ENCODE results near the gene ZNF367.

The ZNF367 gene

DNA sequence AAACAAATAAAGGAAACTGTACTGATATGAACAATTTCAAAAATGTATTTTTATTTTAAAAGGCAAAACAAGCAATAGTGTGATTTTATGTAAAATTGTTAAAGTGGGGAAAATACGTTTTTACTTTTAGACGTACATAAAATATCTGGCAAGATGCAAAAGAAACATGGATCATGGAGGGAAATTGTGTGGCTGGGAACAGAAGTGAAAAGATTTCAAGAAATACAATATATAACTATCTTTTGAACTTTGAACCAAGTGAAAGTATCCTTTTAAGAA lies 1.5 kb upstream of the ZNF367 start:
- Histone ChIP-seq H3K36me3 (ENCODE audit: control insufficient read depth, insufficient read depth, low read length) (no peaks in the 10 kb centered on the region), H3K9me3 (ENCODE audit: control insufficient read depth, low read length) (no peaks in the 10 kb centered on the region), H3K4me3 (ENCODE audit: insufficient read depth, low read depth, low read length, poor library complexity, severe bottlenecking) (no peak overlapping the region), H3K27ac (ENCODE audit: insufficient read depth, low read length, poor library complexity, severe bottlenecking) (peak overlapping the region; percentile 82), H3K27me3 (replicated peaks; ENCODE audit: control insufficient read depth, insufficient read depth, low read length, poor library complexity, severe bottlenecking) (no peaks in the 10 kb centered on the region), H3K4me1 (ENCODE audit: control insufficient read depth, insufficient read depth, low read length, poor library complexity, severe bottlenecking) (peaks cover 10% of the 10 kb centered on the region)
- no peak for DNase-seq

DNA sequence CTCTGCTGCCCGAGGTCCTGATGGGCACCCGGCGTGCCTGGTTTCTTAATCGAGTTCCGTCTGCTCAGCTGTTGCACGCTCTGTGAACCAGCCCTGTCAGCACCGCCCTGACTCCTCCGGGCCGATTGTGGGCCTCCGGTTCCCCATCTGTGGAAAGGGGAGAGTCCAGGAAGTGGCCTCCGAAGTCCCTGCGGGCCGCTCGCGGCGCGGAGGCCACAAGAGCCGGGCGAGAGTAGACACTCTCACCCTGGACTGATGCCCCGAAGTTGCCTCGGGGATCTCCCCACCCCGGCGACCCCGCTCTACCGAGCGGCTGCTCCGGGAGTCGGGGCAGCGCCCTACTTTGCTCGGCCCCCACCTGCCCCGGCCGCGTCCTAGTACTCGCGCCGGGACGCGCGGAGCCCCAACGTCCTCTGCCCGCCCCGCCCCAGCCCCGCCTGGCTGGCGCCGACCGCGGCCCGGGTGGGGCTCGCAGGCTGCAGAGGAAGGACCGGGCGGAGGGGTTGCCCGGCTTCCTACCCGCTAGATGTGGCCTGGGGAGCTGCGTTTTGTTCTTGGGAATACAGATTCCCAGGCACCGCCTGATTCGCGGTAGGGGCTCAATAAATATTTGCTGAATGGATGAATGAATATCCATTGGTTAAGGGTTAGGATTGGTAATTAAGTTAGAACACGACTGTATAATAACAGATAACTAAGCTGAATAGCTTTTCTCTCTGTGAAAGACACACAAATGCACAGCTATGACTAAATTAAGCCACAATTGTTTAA lies 935 bp upstream of the ZNF367 start:
- H3K4me3 ChIP-seq (ENCODE audit: insufficient read depth, low read depth, low read length, poor library complexity, severe bottlenecking) = peak overlapping the region; percentile 95
- H3K36me3 ChIP-seq (ENCODE audit: control insufficient read depth, insufficient read depth, low read length) = no peaks in the 10 kb centered on the region
- no peaks in the 10 kb centered on the region for H3K9me3 ChIP-seq (ENCODE audit: control insufficient read depth, low read length)
- peaks cover 14% of the 10 kb centered on the region for H3K4me1 ChIP-seq (ENCODE audit: control insufficient read depth, insufficient read depth, low read length, poor library complexity, severe bottlenecking)
- DNase-seq = peak; percentile 36 to 46 (median 41)
- peak overlapping the region; percentile 82 for H3K27ac ChIP-seq (ENCODE audit: insufficient read depth, low read length, poor library complexity, severe bottlenecking)
- no peaks in the 10 kb centered on the region for H3K27me3 ChIP-seq (replicated peaks; ENCODE audit: control insufficient read depth, insufficient read depth, low read length, poor library complexity, severe bottlenecking)

DNA sequence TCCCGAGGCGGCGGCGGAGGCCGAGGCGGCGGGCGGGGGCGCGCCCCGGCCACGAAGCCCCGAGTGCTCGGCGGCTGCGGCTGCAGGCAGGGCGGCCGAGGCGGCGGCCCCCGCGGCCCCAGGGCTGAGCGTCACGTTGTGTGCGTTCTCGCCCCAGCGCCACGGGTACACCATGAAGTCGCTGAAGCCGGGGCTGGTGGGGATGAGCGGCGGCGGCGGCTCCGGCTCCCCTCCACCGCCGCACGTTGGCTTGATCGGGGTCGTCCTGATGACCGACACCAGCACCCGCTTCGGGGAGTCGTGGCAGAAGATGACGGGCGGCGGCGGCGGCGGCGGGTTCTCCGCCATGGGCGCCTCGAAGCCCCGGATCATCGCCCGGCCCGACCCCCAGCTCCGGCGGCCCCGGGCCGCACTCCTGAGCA lies 498 bp downstream of the ZNF367 start:
- Histone ChIP-seq H3K36me3 (ENCODE audit: control insufficient read depth, insufficient read depth, low read length) (no peaks in the 10 kb centered on the region), H3K9me3 (ENCODE audit: control insufficient read depth, low read length) (no peaks in the 10 kb centered on the region), H3K4me3 (ENCODE audit: insufficient read depth, low read depth, low read length, poor library complexity, severe bottlenecking) (peak overlapping the region; percentile 95), H3K27me3 (replicated peaks; ENCODE audit: control insufficient read depth, insufficient read depth, low read length, poor library complexity, severe bottlenecking) (no peaks in the 10 kb centered on the region), H3K27ac (ENCODE audit: insufficient read depth, low read length, poor library complexity, severe bottlenecking) (peak overlapping the region; percentile 82), H3K4me1 (ENCODE audit: control insufficient read depth, insufficient read depth, low read length, poor library complexity, severe bottlenecking) (peaks cover 23% of the 10 kb centered on the region)
- no peak for DNase-seq

DNA sequence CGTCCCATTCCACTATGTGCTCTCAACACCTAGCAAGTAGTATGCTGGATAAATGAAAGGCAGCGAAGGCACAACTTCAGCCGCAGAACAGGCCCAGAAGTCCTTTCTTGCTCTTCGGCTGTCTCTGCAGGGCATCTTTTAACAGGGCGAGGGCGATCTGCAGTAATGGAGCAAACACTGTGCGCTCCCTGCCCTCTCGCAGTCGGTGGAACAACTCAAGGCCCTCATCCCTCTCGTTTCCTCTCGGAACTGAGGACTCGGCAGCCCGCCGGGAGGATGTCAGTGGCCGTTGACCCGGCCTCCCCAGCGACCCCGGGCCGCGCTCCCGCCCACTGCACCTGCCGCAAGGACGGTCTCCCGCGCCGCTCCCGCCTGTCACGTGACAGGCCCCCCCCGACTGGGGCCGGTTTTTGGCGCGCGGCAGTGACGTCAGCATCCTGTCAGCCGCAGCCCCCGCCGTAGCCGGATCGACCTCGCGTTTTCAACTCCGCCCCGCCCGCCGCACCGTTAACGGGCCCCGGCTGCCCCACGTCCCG lies 1.1 kb downstream of the ZNF367 start:
- H3K27me3 ChIP-seq (replicated peaks; ENCODE audit: control insufficient read depth, insufficient read depth, low read length, poor library complexity, severe bottlenecking) = no peaks in the 10 kb centered on the region
- no peaks in the 10 kb centered on the region for H3K36me3 ChIP-seq (ENCODE audit: control insufficient read depth, insufficient read depth, low read length)
- peak; percentile 84 to 88 (median 85) for DNase-seq
- peak overlapping the region; percentile 71 for H3K4me3 ChIP-seq (ENCODE audit: insufficient read depth, low read depth, low read length, poor library complexity, severe bottlenecking)
- peak overlapping the region; percentile 87 for H3K27ac ChIP-seq (ENCODE audit: insufficient read depth, low read length, poor library complexity, severe bottlenecking)
- peaks cover 23% of the 10 kb centered on the region for H3K4me1 ChIP-seq (ENCODE audit: control insufficient read depth, insufficient read depth, low read length, poor library complexity, severe bottlenecking)
- no peaks in the 10 kb centered on the region for H3K9me3 ChIP-seq (ENCODE audit: control insufficient read depth, low read length)

DNA sequence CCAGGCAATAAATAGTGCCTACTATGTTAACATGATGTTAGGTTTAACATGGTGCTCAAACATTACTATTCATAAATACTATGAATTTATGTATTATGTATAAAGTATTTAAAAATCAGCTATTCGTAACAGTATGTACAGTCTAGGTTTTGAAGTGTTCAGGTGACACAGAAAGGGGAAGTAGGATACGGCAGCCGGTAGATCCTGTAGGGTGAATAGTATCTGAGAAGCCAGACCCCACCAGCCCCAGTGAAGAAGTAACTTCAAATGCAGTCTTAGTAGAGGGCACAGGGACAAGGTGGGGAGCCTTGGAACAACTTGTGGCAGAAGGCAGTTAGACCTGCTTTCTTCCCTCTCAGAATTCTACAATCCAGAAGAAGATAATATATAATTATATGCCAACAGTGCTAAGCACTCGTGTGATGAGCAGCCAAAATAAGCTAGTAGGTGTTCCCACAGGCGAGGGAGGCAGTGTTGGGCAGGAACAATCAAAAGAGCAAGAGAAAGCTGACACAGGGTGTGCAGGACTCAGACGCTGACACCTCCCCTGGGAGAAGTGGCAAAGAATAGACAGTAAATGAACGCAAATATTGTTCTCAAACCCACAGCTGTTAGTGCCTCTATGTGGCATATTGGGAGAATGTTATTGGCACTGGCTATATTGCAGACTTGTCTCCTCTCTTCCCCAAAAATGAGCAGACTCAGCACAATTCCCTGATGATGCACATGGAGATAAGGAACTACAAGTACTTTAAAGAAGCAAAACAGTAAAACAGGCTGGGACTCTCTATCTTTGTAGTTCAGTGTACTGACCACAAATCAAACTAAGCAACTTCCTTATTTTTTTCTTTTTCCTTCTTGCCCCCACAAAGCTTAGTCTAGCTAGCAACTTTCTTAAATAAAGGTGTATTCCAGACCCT lies 4.6 kb downstream of the ZNF367 start:
- no peaks in the 10 kb centered on the region for H3K9me3 ChIP-seq (ENCODE audit: control insufficient read depth, low read length)
- no peak for DNase-seq
- no peaks in the 10 kb centered on the region for H3K27me3 ChIP-seq (replicated peaks; ENCODE audit: control insufficient read depth, insufficient read depth, low read length, poor library complexity, severe bottlenecking)
- H3K4me1 ChIP-seq (ENCODE audit: control insufficient read depth, insufficient read depth, low read length, poor library complexity, severe bottlenecking) = peaks cover 17% of the 10 kb centered on the region
- H3K4me3 ChIP-seq (ENCODE audit: insufficient read depth, low read depth, low read length, poor library complexity, severe bottlenecking) = peak overlapping the region; percentile 7
- H3K27ac ChIP-seq (ENCODE audit: insufficient read depth, low read length, poor library complexity, severe bottlenecking) = peak overlapping the region; percentile 35
- no peaks in the 10 kb centered on the region for H3K36me3 ChIP-seq (ENCODE audit: control insufficient read depth, insufficient read depth, low read length)

DNA sequence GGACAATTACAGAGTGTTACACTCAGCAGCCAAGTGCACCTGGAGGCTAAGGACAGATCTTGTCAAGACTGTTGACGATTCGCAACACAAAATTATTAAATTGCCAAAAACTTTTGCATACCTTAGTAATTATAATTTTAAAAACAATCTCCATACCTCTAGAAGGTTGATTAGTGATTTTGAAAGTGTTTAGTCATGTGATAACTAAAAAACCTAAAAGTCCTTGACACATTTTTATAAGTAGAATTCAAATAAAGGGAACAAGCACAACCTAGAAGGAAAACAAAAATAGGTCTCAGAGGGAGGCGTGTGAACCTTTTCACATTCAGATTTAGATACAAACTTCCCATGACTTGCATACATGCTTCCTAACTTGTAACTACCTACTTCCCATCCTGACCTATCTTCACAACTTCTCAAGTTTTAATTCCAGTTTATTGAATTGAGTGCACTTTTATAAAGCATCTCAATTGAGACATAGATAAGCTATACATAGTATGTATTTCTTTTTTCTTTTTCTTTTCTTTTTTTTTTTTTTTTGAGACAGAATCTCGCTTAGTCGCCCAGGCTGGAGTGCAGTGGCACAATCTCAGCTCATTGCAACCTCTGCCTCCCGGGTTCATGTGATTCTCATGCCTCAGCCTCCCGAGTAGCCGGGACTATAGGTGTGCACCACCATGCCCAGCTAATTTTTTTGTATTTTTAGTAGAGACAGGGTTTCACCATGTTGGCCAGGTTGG lies 5.8 kb downstream of the ZNF367 start:
- no peak overlapping the region for H3K27ac ChIP-seq (ENCODE audit: insufficient read depth, low read length, poor library complexity, severe bottlenecking)

DNA sequence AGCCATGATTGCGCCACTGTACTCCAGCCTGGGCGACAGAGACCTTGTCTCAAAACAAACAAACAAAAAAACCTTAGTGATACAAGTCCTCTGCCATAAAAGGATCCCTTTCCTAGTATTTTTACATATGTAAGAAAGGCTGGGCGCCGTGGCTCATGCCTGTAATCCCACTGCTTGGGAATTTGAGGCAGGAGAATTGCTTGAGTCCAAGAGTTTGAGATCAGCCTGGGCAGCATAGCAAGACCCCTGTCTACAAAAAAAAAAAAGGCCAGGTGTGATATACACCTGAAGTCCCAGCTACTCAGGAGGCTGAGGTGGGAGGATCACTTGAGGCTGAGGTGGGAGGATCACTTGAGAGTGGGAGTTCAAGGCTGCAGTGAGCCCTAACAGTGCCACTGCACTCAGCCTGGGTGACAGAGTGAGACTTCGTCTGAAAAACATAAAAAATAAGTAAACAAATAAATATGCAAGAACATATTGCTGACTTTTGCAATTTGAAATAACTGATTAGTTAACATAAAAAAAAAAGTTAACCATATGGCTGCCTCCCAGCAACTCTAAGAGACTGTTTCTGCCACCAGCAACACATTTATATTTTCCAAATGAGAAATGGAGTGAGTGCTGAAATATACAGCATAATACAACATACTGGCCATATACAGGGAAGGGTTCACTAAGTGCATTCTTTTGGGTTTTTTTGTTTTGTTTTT lies 6.9 kb downstream of the ZNF367 start:
- DNase-seq = no peak
- Histone ChIP-seq H3K9me3 (ENCODE audit: control insufficient read depth, low read length) (no peaks in the 10 kb centered on the region), H3K27me3 (replicated peaks; ENCODE audit: control insufficient read depth, insufficient read depth, low read length, poor library complexity, severe bottlenecking) (no peaks in the 10 kb centered on the region), H3K27ac (ENCODE audit: insufficient read depth, low read length, poor library complexity, severe bottlenecking) (no peak overlapping the region), H3K36me3 (ENCODE audit: control insufficient read depth, insufficient read depth, low read length) (no peaks in the 10 kb centered on the region), H3K4me3 (ENCODE audit: insufficient read depth, low read depth, low read length, poor library complexity, severe bottlenecking) (no peak overlapping the region), H3K4me1 (ENCODE audit: control insufficient read depth, insufficient read depth, low read length, poor library complexity, severe bottlenecking) (peaks cover 13% of the 10 kb centered on the region)

More for the DNA sequence above, 5.8 kb downstream of the ZNF367 start:
- Histone ChIP-seq H3K4me1 (ENCODE audit: control insufficient read depth, insufficient read depth, low read length, poor library complexity, severe bottlenecking) (peaks cover 17% of the 10 kb centered on the region), H3K9me3 (ENCODE audit: control insufficient read depth, low read length) (no peaks in the 10 kb centered on the region), H3K36me3 (ENCODE audit: control insufficient read depth, insufficient read depth, low read length) (no peaks in the 10 kb centered on the region), H3K27me3 (replicated peaks; ENCODE audit: control insufficient read depth, insufficient read depth, low read length, poor library complexity, severe bottlenecking) (no peaks in the 10 kb centered on the region), H3K4me3 (ENCODE audit: insufficient read depth, low read depth, low read length, poor library complexity, severe bottlenecking) (no peak overlapping the region)
- DNase-seq = no peak

DNA sequence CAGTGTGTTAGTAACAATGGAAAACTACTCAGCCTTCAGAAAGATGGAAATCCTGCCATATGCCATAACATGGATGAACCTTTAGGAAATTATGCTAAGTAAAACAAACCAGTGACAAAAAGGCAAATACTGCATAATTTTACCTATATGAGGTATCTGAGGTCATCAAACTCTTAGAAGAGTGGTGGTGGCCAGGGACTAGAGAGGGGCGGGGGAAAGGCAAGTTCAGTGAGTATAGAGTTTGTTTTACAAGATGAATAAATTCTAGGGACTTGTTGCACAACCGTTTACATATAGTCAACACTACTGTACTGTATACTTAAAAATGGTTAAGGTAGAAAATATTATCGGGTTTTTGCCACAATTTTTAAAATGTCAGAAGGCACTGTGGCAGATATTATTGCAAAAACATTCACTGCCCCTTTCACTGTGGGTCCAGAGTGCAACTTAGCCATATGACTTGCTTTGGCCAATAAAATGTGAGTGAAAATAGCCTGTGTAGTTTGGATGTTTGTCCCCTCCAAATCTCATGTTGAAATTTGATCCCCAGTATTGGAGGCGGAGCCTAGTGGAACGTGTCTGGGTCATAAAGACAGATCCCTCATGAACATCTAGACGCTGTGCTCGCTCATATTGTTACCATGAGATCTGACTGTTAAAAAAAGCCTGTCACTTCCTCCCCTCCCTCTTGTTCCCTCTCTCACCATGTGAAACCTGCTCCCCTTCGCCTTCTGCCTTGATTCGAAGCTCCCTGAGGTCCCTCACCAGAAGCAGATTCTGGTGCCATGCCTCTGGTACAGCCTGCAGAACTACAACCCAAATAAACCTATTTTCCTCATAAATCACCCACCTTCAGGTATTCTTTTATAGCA lies 9.5 kb downstream of the ZNF367 start:
- Histone ChIP-seq H3K9me3 (ENCODE audit: control insufficient read depth, low read length) (no peaks in the 10 kb centered on the region), H3K4me1 (ENCODE audit: control insufficient read depth, insufficient read depth, low read length, poor library complexity, severe bottlenecking) (peaks cover 5% of the 10 kb centered on the region), H3K27ac (ENCODE audit: insufficient read depth, low read length, poor library complexity, severe bottlenecking) (no peak overlapping the region), H3K27me3 (replicated peaks; ENCODE audit: control insufficient read depth, insufficient read depth, low read length, poor library complexity, severe bottlenecking) (no peaks in the 10 kb centered on the region), H3K36me3 (ENCODE audit: control insufficient read depth, insufficient read depth, low read length) (no peaks in the 10 kb centered on the region), H3K4me3 (ENCODE audit: insufficient read depth, low read depth, low read length, poor library complexity, severe bottlenecking) (no peak overlapping the region)
- no peak for DNase-seq
